Measurements from ENCODE around the gene ADM. TPM values are rescaled to one million over a fixed set of nuclear protein-coding genes. Genes with fewer than 3 reads are reported as not detected.

The ADM gene
- total RNA-seq, 1 experiment from 2014 or later: 87.2 TPM

DNA sequence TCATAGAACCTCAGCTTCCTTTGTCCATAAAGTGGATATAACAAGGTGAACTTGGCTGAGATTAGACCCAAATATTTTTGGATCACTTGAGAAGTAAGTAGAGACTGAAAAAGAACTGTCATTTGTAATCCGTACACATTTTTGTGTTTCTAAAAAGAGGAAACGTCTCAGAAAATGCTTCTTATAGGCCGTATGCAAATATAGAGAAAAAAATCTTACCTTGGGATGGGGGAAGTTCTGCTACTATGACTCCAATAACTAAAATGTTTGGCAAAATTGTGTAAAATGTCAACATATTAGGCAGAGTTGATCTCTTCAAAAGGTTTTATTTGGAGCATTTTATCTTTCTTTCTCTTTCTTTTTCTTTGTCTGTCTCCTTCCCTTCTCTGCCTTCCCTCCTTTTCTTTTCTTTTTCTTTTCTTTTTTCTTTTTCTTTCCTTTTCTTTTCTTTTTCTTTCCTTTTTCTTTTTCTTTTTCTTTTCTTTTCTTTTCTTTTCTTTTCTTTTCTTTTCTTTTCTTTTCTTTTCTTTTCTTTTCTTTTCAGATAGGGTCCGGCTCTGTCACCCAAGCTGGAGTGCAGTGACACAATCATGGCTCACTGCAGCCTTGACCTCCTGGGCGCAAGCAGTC is 48.2 kb downstream of the ADM start:
- POLR2A ChIA-PET: no interaction called here
- CTCF ChIA-PET: interaction anchor here (1.3 to 3.8 kb wide), 2 partner anchors 13 to 16 kb away, joined by 3 to 29 read pairs; no protein-coding TSS in a partner anchor

DNA sequence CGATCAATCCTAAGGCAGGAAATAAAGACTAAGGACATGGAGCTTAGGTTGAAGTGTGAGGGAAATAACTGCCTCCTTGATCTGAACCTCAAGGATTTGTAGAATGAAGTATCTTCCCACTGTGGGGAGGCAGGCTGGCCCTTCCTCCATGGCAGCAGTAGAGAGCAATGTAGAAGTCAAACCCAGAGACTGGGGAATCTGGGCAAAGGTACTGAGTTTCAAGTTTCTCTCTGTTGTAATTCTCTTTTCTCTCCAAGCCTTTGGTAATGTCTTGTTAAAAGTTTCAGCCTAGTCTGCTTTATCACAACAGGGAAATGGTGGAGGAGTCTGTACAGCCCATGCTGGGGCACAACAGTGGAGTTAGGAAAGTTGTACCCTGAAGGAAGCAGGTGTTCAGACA is 49.5 kb downstream of the ADM start:
- Histone ChIP-seq H3K36me3 (ENCODE audit: control insufficient read depth in 1 of 2, insufficient read depth in 2 of 2, low read length in 2 of 2) (no peaks in the 10 kb centered on the region), H4K20me1 (ENCODE audit: insufficient read depth) (no peaks in the 10 kb centered on the region), H3K9me2 (ENCODE audit: insufficient read depth) (no peaks in the 10 kb centered on the region), H3K27me3 (ENCODE audit: insufficient read depth, low read length) (no peaks in the 10 kb centered on the region), H3K4me3 (replicated peaks in 1 of 2; ENCODE audit: low read depth in 1 of 2, low read length in 2 of 2) (no peak overlapping the region), H3K4me1 (ENCODE audit: control insufficient read depth in 1 of 2, insufficient read depth in 2 of 2, low read length in 2 of 2) (peaks cover 28 to 31% of the 10 kb centered on the region in 2 experiments), H3K9ac (ENCODE audit: low read length) (no peak overlapping the region), H3K27ac (ENCODE audit: low read depth, low read length) (no peak overlapping the region), H3K79me2 (ENCODE audit: insufficient read depth, low read length) (no peaks in the 10 kb centered on the region), H3K9me3 (ENCODE audit: control insufficient read depth in 1 of 2, insufficient read depth in 1 of 2, low read depth in 1 of 2, low read length in 2 of 2) (no peaks in the 10 kb centered on the region), H3K4me2 (ENCODE audit: low read length) (no peak overlapping the region), H2AFZ (ENCODE audit: low read depth, low read length, poor library complexity, severe bottlenecking) (no peak overlapping the region)
- ATAC-seq: no peak
- DNase-seq (ENCODE audit: low read depth, low spot score): no peak
- BruUV-seq (replicated peaks): no TSS peak
- RAD21 ChIA-PET (ENCODE audit: low non-redundant PET in 1 of 2, low total read pairs in 2 of 2, uncharacterized antibody in 2 of 2, unreplicated experiment in 2 of 2): no interaction called here
- CTCF ChIA-PET: interaction anchor here (0.6 to 1.2 kb wide), 2 partner anchors 12 to 382 kb away, joined by 3 to 8 read pairs; no protein-coding TSS in a partner anchor
- POLR2A ChIA-PET: interaction anchor here (0.9 kb wide), 1 partner anchor 111 kb away, joined by 3 read pairs; no protein-coding TSS in a partner anchor
- intact Hi-C loops (cut with micrococcal nuclease): no loop called here
- TF ChIP-seq JUND (IDR thresholded peaks at IDR 0.05) (no peak), CBX3 (IDR thresholded peaks at IDR 0.05; ENCODE audit: low read depth) (no peak), EZH2 (IDR thresholded peaks at IDR 0.05) (no peak), SP1 (IDR thresholded peaks at IDR 0.05; ENCODE audit: low read depth) (no peak), YY1 (IDR thresholded peaks at IDR 0.05; ENCODE audit: extremely low read depth, insufficient replicate concordance, low read depth, low read length) (no peak), EZH2phosphoT487 (IDR thresholded peaks at IDR 0.05; ENCODE audit: borderline replicate concordance) (no peak), ZNF274 (IDR thresholded peaks at IDR 0.05; ENCODE audit: low read depth, low read length) (no peak), RAD21 (IDR thresholded peaks at IDR 0.05; ENCODE audit: low read depth) (no peak), POLR2A (IDR thresholded peaks at IDR 0.05; ENCODE audit: borderline replicate concordance, extremely low read depth, insufficient read depth, insufficient read length) (no peak), POLR2AphosphoS5 (IDR thresholded peaks at IDR 0.05; ENCODE audit: low read depth, low read length) (no peak)
- TF ChIP-seq, protein P1, sequence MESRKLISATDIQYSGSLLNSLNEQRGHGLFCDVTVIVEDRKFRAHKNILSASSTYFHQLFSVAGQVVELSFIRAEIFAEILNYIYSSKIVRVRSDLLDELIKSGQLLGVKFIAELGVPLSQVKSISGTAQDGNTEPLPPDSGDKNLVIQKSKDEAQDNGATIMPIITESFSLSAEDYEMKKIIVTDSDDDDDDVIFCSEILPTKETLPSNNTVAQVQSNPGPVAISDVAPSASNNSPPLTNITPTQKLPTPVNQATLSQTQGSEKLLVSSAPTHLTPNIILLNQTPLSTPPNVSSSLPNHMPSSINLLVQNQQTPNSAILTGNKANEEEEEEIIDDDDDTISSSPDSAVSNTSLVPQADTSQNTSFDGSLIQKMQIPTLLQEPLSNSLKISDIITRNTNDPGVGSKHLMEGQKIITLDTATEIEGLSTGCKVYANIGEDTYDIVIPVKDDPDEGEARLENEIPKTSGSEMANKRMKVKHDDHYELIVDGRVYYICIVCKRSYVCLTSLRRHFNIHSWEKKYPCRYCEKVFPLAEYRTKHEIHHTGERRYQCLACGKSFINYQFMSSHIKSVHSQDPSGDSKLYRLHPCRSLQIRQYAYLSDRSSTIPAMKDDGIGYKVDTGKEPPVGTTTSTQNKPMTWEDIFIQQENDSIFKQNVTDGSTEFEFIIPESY (IDR thresholded peaks at IDR 0.05; ENCODE audit: extremely low read depth, insufficient replicate concordance, low read length): no peak
- TF ChIP-seq, protein P2, sequence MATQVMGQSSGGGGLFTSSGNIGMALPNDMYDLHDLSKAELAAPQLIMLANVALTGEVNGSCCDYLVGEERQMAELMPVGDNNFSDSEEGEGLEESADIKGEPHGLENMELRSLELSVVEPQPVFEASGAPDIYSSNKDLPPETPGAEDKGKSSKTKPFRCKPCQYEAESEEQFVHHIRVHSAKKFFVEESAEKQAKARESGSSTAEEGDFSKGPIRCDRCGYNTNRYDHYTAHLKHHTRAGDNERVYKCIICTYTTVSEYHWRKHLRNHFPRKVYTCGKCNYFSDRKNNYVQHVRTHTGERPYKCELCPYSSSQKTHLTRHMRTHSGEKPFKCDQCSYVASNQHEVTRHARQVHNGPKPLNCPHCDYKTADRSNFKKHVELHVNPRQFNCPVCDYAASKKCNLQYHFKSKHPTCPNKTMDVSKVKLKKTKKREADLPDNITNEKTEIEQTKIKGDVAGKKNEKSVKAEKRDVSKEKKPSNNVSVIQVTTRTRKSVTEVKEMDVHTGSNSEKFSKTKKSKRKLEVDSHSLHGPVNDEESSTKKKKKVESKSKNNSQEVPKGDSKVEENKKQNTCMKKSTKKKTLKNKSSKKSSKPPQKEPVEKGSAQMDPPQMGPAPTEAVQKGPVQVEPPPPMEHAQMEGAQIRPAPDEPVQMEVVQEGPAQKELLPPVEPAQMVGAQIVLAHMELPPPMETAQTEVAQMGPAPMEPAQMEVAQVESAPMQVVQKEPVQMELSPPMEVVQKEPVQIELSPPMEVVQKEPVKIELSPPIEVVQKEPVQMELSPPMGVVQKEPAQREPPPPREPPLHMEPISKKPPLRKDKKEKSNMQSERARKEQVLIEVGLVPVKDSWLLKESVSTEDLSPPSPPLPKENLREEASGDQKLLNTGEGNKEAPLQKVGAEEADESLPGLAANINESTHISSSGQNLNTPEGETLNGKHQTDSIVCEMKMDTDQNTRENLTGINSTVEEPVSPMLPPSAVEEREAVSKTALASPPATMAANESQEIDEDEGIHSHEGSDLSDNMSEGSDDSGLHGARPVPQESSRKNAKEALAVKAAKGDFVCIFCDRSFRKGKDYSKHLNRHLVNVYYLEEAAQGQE (IDR thresholded peaks at IDR 0.05; ENCODE audit: low read depth): no peak

More for the DNA sequence above, 48.2 kb downstream of the ADM start:
- ATAC-seq: no peak
- no peak overlapping the region for H3K4me2 ChIP-seq (ENCODE audit: low read length)
- H3K9ac ChIP-seq (ENCODE audit: low read length): no peak overlapping the region
- no peak overlapping the region for H3K27ac ChIP-seq (ENCODE audit: low read depth, low read length)
- TF ChIP-seq SRF (IDR thresholded peaks at IDR 0.05; ENCODE audit: low read depth): no peak
- TF ChIP-seq ZNF274 (IDR thresholded peaks at IDR 0.05; ENCODE audit: low read depth, low read length): no peak
- no peak for TF ChIP-seq JUND (IDR thresholded peaks at IDR 0.05)
- TF ChIP-seq FOSL1 (IDR thresholded peaks at IDR 0.05; ENCODE audit: low read depth): no peak
- TF ChIP-seq, protein P3, sequence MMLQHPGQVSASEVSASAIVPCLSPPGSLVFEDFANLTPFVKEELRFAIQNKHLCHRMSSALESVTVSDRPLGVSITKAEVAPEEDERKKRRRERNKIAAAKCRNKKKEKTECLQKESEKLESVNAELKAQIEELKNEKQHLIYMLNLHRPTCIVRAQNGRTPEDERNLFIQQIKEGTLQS (IDR thresholded peaks at IDR 0.05): no peak
- H3K9me3 ChIP-seq (ENCODE audit: control insufficient read depth in 1 of 2, insufficient read depth in 1 of 2, low read depth in 1 of 2, low read length in 2 of 2): no peaks in the 10 kb centered on the region
- DNase-seq (ENCODE audit: low read depth, low spot score): no peak
- no peak overlapping the region for H2AFZ ChIP-seq (ENCODE audit: low read depth, low read length, poor library complexity, severe bottlenecking)
- intact Hi-C loops (cut with micrococcal nuclease): no loop called here
- BruUV-seq (replicated peaks): no TSS peak
- no peaks in the 10 kb centered on the region for H3K79me2 ChIP-seq (ENCODE audit: insufficient read depth, low read length)
- H3K4me3 ChIP-seq (replicated peaks in 1 of 2; ENCODE audit: low read depth in 1 of 2, low read length in 2 of 2): no peak overlapping the region
- H3K36me3 ChIP-seq (ENCODE audit: control insufficient read depth in 1 of 2, insufficient read depth in 2 of 2, low read length in 2 of 2): no peaks in the 10 kb centered on the region
- H4K20me1 ChIP-seq (ENCODE audit: insufficient read depth): no peaks in the 10 kb centered on the region
- H3K4me1 ChIP-seq (ENCODE audit: control insufficient read depth in 1 of 2, insufficient read depth in 2 of 2, low read length in 2 of 2): peaks cover 34 to 43% of the 10 kb centered on the region in 2 experiments
- H3K27me3 ChIP-seq (ENCODE audit: insufficient read depth, low read length): no peaks in the 10 kb centered on the region
- no peaks in the 10 kb centered on the region for H3K9me2 ChIP-seq (ENCODE audit: insufficient read depth)
- RAD21 ChIA-PET (ENCODE audit: low non-redundant PET in 1 of 2, low total read pairs in 2 of 2, uncharacterized antibody in 2 of 2, unreplicated experiment in 2 of 2): no interaction called here
